H54 (cell line): ENCODE measurements around the gene CHRM1.
"Not testable (repeated sequence)": the region's sequence is repeated elsewhere in the genome, so short reads cannot be mapped to it uniquely, and the experiment has no call there.

Experiments
- DNase-seq: peaks from one replicate; pipeline ENCODE4 v3.0.0; 2011; ENCODE audit warnings: low spot score, mixed read lengths; ENCODE audit not compliant: insufficient read length
- FAIRE-seq: peaks from 3 replicates; lab custom pipeline; 2011; peaks lifted over from hg19 to GRCh38; lab: Jason Lieb, UNC
- POLR2A ChIP-seq: IDR thresholded peaks from 2 replicates; pipeline ENCODE4 v1.6.1; 2011; ENCODE audit warnings: low read depth, mild to moderate bottlenecking, low read length

Gene CHRM1

DNA sequence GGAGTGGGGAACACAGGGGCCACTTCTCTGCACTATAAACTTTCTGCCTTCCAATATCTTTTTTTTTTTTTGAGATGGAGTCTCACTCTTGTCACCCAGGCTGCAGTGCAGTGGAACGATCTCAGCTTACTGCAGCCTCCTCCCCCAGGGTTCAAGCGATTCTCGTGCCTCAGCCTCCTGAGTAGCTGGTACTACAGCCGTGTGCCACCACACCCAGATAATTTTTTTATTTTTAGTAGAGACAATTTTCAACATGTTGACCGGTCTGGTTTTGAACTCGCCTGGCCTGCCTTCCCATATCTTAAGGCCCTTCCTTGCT lies 38.8 kb downstream of the CHRM1 start:
- DNase-seq (no peak), FAIRE-seq (no peak)
- TF ChIP-seq POLR2A, result no peak

DNA sequence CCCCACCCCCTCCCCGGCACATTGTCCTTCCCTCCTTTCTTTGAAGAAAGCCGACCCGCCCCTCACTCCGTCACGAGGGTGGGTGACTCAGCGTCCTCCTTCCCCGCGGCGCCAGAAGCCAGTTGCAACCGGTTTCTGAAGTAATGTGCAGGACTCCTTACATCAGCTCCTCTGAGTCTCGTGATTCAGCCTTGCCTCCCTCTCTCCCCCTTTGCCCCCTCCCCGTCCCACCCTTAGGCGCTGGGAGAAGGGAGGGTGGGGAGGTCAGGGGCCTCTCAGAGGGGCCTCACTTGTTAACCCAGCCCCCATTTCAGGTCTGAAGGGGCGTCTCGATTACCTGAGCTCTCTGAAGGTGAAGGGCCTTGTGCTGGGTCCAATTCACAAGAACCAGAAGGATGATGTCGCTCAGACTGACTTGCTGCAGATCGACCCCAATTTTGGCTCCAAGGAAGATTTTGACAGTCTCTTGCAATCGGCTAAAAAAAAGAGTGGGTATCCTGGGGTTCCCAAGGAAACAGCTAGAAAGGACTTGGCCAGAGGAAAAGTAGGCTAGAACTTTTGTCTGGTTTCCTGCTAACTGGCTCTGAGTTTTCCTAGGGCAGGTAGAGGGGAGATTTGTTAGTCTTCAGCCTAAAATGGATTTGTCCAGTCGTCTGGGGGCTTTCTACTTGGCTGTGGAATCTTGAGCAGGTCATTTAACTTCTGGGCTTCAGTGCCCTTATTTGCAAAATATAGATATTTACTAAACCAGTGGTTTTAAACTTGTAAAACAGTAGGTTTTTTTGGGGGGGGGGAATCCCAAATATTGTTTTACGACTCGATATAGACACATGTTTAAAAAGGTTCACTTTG lies 39.4 kb downstream of the CHRM1 start:
- TF ChIP-seq POLR2A, result peak; percentile 66
- no peak for FAIRE-seq

DNA sequence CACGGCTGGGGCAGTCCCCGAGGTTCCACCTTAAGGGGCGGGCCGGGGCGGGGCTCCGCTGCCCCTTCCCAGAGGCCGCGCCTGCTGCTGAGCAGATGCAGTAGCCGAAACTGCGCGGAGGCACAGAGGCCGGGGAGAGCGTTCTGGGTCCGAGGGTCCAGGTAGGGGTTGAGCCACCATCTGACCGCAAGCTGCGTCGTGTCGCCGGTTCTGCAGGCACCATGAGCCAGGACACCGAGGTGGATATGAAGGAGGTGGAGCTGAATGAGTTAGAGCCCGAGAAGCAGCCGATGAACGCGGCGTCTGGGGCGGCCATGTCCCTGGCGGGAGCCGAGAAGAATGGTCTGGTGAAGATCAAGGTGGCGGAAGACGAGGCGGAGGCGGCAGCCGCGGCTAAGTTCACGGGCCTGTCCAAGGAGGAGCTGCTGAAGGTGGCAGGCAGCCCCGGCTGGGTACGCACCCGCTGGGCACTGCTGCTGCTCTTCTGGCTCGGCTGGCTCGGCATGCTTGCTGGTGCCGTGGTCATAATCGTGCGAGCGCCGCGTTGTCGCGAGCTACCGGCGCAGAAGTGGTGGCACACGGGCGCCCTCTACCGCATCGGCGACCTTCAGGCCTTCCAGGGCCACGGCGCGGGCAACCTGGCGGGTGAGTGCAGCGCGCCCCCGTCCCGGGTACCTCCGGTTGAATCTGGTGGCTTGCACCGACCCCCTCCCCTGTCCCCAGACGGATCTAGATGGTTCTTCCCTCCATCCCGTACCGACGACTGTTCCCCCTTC lies 40.2 kb downstream of the CHRM1 start, which contains the start of gene SLC3A2:
Gene SLC3A2, plus strand, starts transcription at position 94 of the 776 bp plus-strand sequence. Its CDS starts 128 bp downstream, at position 222.
- peak; percentile 75 for DNase-seq
- FAIRE-seq, result no peak

More for the DNA sequence above, 39.4 kb downstream of the CHRM1 start:
- DNase-seq, result peak; percentile 72

DNA sequence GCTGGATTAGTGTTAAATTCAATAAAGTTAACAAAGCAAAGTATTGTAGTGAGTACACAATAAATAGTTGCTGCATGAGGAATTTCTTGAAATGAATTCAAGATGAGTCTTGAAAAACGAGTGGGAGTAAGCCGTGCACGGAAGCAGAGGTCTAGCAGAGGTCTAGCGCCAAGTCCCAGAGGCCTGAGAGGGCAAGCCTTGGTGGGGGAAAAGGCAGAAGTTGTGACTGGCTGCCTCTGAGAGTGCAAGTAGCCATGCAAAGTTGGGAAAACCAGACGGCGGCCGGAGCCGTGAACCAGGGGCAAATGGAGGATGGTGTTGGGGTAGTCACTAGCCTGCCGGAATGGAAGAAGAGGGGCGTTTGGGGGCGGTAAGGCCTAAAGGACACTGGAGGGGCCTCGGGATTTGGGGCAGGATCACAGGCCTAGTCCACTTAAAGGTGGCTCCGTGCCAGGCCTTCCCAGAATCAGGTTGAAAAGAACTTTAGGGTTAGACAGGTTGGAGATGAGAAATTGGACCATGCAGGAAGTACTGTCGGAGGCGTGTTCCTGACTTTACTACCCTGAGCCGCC lies 40.8 kb downstream of the CHRM1 start:
- no peak for DNase-seq

More for the DNA sequence above, 40.2 kb downstream of the CHRM1 start, which contains the start of gene SLC3A2:
- peak; percentile 99 for TF ChIP-seq POLR2A

DNA sequence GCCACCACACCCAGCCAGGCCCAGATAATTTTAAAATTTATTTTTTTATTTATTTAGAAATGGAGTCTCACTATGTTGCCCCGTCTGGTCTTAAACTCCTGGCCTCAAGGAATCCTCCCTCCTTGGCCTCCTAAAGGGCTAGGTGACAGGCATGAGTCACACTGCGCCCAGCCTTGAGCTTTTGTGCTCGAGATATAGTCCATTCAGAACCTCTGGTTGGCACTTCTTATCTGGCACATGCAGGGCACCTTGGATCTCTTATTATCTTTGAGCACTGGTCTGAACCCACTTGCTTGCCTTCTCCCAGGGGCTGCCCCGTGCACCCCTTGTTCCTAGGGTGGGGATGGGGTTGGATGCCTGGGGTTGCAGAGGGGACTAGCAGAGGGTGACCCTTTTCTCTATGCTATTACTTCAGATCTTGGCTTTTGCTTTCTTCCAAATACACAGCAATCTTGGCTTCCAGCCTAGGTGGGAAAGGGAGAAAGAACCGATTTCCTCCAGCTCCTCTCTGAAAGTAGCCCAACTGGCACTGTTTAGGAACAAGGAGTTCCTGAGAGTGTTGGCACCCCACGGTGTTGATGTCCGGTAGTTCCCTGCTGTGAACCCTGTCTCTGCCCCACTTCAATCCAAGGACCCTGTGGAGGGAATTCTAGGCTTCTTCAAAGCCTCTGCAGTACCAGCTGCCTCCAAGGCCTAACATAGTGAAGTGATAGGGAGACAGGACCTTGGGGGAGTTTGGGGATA lies 41.8 kb downstream of the CHRM1 start:
- no peak for FAIRE-seq
- TF ChIP-seq POLR2A, result no peak
- DNase-seq, result no peak

More for the DNA sequence above, 40.8 kb downstream of the CHRM1 start:
- FAIRE-seq, result no peak
- TF ChIP-seq POLR2A, result no peak

DNA sequence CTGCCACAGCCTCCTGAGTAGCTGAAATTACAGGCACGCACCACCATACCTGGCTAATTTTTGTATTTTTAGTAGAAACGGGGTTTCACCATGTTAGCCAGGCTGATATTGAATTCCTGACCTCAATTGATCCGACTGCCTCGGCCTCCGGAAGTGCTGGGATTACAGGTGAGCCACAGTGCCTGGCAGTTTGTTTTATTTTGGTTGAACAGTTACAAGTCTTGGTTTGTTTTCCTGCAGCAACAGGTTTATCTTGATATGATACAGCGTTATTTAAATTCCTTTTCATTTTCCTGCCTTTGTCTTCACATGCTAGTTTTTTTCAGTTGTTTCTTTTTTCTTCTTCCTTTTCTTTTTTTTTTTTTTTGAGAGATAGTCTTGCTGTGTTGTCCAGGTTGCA lies 44.5 kb downstream of the CHRM1 start:
- DNase-seq (no peak), FAIRE-seq (no peak)
- TF ChIP-seq POLR2A, result no peak

DNA sequence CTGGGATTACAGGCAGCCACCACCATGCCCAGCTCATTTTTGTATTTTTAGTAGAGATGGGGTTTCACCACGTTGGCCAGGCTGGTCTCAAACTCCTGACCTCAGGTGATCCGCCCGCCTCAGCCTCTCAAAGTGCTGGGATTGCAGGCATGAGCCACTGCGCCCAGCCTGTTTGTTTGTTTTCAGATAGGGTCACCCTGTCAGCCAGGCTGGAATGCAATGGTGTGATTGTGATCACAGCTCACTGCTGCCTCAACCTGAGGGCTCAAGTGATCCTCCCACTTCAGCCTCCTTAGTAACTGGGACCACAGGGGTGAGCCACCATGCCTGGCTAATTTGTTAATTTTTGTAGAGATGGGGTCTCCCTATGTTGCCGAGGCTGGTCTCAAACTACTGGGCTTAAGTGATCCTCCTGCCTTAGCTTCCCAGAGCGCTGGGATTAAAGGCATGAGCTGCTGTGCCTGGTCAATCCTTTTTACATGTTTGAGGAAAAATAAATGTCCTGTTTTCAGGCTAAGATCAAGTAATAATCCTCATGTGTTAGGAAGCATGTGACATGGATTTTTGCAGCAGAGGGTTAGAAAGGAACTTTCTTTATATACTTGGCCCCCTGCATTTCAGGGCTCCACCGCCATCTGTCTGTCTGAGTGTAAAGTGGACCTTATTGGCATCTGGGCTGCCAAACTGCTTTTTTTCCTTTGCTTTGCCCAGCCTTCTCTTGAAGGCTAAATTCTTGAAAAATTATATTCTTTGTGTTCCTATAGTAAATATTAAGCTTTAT lies 45.3 kb downstream of the CHRM1 start:
- DNase-seq (no peak), FAIRE-seq (no peak)
- TF ChIP-seq POLR2A, result no peak

DNA sequence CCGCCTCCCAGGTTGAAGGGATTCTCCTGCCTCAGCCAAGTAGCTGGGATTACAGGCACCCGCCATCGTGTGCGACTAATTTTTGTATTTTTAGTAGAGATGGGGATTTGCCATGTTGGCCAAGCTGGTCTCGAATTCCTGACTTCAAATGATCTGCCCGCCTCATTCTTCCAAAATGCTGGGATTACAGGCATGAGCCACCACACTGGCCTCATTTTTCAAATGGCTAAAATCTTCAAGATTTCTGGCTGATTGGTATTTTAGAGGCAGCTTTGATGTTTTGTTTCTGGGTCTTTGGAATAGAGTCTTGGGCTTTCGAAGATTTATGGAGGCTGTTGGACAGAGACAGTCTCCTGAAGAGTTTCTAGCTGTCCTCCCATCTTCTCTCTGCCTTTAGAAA lies 46.3 kb downstream of the CHRM1 start:
- TF ChIP-seq POLR2A, result no peak
- DNase-seq (no peak), FAIRE-seq (no peak)

DNA sequence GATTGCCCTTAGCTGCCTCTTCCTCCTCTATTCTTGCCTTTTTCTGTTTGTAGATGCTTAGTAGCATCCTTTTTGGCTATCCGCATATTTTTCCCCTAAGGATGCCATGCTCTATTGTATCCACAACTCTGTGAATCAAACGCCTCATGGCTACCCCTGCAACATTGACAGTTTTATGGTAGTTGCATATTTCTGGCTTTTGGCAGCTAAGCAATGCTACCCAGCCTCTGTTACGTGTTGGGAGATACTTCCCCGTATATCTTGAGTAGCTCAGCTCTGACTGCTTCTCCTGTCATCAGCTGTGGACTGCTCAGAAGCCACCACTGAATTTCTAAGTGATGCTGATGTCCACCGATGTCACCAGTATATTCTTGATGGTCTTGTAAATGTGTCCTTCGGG lies 55.5 kb downstream of the CHRM1 start:
- no peak for DNase-seq
- no peak for FAIRE-seq
- TF ChIP-seq POLR2A, result no peak

DNA sequence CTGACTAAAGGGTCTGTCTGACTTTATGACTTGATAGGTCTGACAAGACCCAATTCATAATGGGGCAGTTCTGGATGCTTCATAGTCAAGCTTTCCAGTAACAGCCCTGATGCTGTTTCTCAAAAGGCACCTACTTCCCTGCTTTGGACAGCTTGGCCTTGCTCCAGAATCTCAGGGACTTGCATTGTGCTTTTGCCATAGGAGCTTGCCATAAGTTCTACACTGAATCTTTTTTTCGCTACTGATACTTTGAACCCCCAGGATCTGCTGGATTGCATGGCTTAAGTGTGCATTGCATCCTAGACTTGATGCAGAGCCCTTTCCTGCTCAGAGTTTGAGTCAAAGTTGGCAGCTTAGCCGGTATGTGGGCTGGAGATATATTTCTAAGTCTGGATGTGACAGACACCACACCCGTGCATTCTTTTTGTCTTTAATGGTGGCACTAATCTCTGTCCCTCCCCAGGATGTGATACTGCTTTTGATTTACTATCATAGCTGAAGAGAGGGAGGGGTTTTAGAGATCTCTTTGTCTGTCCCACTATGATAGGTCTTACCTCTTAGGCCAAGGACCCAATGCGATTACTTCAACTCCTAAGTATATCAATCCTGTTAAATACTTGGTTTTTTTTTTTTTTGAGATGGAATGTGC lies 57.4 kb downstream of the CHRM1 start:
- FAIRE-seq (no peak), DNase-seq (no peak)
- no peak for TF ChIP-seq POLR2A

DNA sequence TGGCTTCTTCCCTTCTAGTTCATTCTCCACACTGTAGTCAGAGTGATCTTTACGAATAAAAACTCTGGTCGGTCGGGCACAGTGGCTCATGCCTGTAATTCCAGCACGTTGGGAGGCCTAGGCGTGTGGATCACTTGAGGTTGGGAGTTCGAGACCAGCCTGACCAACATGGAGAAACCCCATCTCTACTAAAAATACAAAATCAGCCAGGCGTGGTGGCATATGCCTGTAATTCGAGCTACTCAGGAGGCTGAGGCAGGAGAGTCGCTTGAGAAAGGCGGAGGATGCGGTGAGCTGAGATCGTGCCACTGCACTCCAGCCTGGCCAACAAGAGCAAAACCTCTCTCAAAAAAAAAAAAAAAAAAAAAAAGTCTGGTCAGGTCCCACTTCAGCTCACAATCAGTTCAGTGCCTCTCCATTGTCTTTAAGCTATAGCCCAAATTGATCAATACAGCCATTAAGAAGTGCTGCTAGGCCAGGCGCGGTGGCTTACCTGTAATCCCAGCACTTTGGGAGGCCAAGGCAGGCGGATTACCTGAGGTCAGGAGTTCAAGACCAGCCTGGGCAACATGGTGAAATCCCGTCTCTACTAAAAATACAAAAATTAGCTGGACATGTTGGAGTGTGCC lies 59.5 kb downstream of the CHRM1 start:
- FAIRE-seq, DNase-seq: not testable (repeated sequence)
